GM18873 (cell line): ENCODE measurements around the gene ANXA2.
"Not testable (repeated sequence)": the region's sequence is repeated elsewhere in the genome, so short reads cannot be mapped to it uniquely, and the experiment has no call there.

Experiments
- ATAC-seq: cut with Tn5 transposase; IDR thresholded peaks from one replicate; pipeline ENCODE4 v1.9.1; 2021; ENCODE audit warnings: mild to moderate bottlenecking, moderate library complexity, moderate number of reproducible peaks; ENCODE audit not compliant: unreplicated experiment, low FRiP score

Gene ANXA2

GRCh38 chr15:60397772-60398445 is at the start of gene ANXA2:
Gene ANXA2 (minus strand): TSS chr15:60397986. CDS start chr15:60386075, 11,911 bp downstream.
- ATAC-seq, result peak; percentile 60

GRCh38 chr15:60444289-60444912 is 46.6 kb upstream of the ANXA2 start:
- no peak for ATAC-seq

GRCh38 chr15:60442763-60443162 is 45.0 kb upstream of the ANXA2 start:
- ATAC-seq, result no peak

GRCh38 chr15:60442031-60442650 is 44.4 kb upstream of the ANXA2 start:
- no peak for ATAC-seq

GRCh38 chr15:60441331-60441730 is 43.5 kb upstream of the ANXA2 start:
- ATAC-seq, result no peak

GRCh38 chr15:60438646-60439045 is 40.9 kb upstream of the ANXA2 start:
- ATAC-seq, result no peak

- ATAC-seq, result no peak
Observed at GRCh38 chr15:60428935-60429334, 31.1 kb upstream of the ANXA2 start.

- no peak for ATAC-seq
Observed at GRCh38 chr15:60426870-60427508, 29.2 kb upstream of the ANXA2 start.

GRCh38 chr15:60425461-60425860 is 27.7 kb upstream of the ANXA2 start:
- ATAC-seq, result no peak

- ATAC-seq, result no peak
Observed at GRCh38 chr15:60424006-60424405, 26.2 kb upstream of the ANXA2 start.

- ATAC-seq, result no peak
Observed at GRCh38 chr15:60423537-60423936, 25.8 kb upstream of the ANXA2 start.

GRCh38 chr15:60421544-60421943 is 23.8 kb upstream of the ANXA2 start:
- ATAC-seq, result no peak

GRCh38 chr15:60420203-60420716 is 22.5 kb upstream of the ANXA2 start:
- no peak for ATAC-seq

GRCh38 chr15:60419753-60420152 is 22.0 kb upstream of the ANXA2 start:
- no peak for ATAC-seq

GRCh38 chr15:60418096-60418495 is 20.3 kb upstream of the ANXA2 start:
- ATAC-seq, result no peak

- ATAC-seq, result no peak
Observed at GRCh38 chr15:60417112-60417511, 19.3 kb upstream of the ANXA2 start.

GRCh38 chr15:60416484-60416883 is 18.7 kb upstream of the ANXA2 start:
- no peak for ATAC-seq

GRCh38 chr15:60414016-60414682 is 16.4 kb upstream of the ANXA2 start:
- ATAC-seq, result no peak

GRCh38 chr15:60413231-60413824 is 15.5 kb upstream of the ANXA2 start:
- no peak for ATAC-seq

- ATAC-seq, result not testable (repeated sequence)
Observed at GRCh38 chr15:60412807-60413206, 15.0 kb upstream of the ANXA2 start.
